Nephron (organoid): ENCODE results near the gene C1orf105.
"Not testable (repeated sequence)": the region's sequence is repeated elsewhere in the genome, so short reads cannot be mapped to it uniquely, and the experiment has no call there.

Experiments
- H3K27ac Mint-ChIP-seq, 3 experiments: 2 replicates each; pipeline ENCODE4 v1.8.0; 2020; ENCODE audit warnings: mixed read lengths in 3 of 3, mild to moderate bottlenecking in 2 of 3, moderate library complexity in 1 of 3
- H3K27me3 Mint-ChIP-seq: 2 replicates; pipeline ENCODE4 v1.8.0; 2021; ENCODE audit warnings: low read depth, mild to moderate bottlenecking, moderate library complexity, mixed read lengths
- H3K36me3 Mint-ChIP-seq: 2 replicates; pipeline ENCODE4 v1.8.0; 2020; ENCODE audit warnings: low read depth, mixed read lengths
- H3K4me1 Mint-ChIP-seq: 2 replicates; pipeline ENCODE4 v1.8.0; 2020; ENCODE audit warnings: mixed read lengths
- H3K4me3 Mint-ChIP-seq, 3 experiments: 2 replicates each; pipeline ENCODE4 v1.8.0; 2020; ENCODE audit warnings: mild to moderate bottlenecking in 3 of 3, mixed read lengths in 3 of 3, moderate library complexity in 2 of 3
- H3K9me3 Mint-ChIP-seq: 2 replicates; pipeline ENCODE4 v1.8.0; 2020; ENCODE audit warnings: mixed read lengths
- TF ChIP-seq, protein P1 (sequence below), 3 experiments: fragments of 200-600 bp; sonication (generic); IDR thresholded peaks; one replicate each; pipeline ENCODE4 v1.5.0; 2021; ENCODE audit warnings: antibody characterized with exemption in 3 of 3; ENCODE audit not compliant: unreplicated experiment in 3 of 3

The C1orf105 gene, protein sequence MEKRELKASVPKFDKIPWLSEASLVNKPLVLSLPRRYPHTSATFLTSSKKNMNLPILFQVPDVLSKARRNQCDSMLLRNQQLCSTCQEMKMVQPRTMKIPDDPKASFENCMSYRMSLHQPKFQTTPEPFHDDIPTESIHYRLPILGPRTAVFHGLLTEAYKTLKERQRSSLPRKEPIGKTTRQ

DNA sequence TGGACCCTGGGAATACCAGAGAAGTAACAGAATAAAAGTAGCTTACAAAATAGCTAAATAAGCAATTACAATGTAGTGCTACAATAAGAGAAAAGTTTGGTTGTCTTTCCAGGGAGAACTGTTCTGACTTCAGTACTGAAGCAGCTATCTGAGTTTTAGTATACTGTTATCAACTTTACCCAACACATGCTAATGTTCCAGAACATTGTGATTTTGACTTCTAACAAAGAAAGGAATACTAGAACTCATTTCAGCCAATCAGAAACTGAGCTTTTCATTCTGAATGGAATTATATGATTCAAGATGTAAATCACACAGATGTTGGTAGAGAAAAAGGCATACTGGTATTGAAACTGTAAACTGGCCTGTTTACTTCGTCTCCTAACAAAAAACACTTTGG, at the start of gene C1orf105:
TSS of gene C1orf105 (plus strand) at position 301 of the 400 bp plus-strand sequence. CDS start 201 bp downstream, outside the sequence.
- H3K27me3 Mint-ChIP-seq: no peaks in the 10 kb centered on the region
- H3K36me3 Mint-ChIP-seq: no peaks in the 10 kb centered on the region
- no peak within 1 kb of the TSS for H3K4me3 Mint-ChIP-seq
- H3K27ac Mint-ChIP-seq: peak within 1 kb of the TSS; percentile 48 to 71 (median 56)
- TF ChIP-seq, protein P1, sequence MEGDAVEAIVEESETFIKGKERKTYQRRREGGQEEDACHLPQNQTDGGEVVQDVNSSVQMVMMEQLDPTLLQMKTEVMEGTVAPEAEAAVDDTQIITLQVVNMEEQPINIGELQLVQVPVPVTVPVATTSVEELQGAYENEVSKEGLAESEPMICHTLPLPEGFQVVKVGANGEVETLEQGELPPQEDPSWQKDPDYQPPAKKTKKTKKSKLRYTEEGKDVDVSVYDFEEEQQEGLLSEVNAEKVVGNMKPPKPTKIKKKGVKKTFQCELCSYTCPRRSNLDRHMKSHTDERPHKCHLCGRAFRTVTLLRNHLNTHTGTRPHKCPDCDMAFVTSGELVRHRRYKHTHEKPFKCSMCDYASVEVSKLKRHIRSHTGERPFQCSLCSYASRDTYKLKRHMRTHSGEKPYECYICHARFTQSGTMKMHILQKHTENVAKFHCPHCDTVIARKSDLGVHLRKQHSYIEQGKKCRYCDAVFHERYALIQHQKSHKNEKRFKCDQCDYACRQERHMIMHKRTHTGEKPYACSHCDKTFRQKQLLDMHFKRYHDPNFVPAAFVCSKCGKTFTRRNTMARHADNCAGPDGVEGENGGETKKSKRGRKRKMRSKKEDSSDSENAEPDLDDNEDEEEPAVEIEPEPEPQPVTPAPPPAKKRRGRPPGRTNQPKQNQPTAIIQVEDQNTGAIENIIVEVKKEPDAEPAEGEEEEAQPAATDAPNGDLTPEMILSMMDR (IDR thresholded peaks at IDR 0.05; ENCODE audit: unreplicated experiment in 3 of 3): no peak
- H3K4me1 Mint-ChIP-seq: peaks cover 33% of the 10 kb centered on the region
- no peaks in the 10 kb centered on the region for H3K9me3 Mint-ChIP-seq

DNA sequence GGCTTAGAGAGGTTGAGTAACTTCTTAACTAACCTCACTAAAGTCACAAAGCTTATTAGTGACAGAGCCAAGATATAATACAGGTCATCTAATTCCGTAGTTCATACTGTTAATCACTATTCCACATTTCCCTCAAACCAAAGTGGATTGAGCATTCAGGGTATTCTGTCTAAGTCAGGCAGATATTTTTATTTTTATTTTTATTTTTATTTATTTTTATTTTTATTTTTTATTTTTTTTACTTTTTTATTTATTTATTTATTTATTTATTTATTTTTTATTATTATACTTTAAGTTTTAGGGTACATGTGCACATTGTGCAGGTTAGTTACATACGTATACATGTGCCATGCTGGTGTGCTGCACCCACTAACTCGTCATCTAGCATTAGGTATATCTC, 48.8 kb upstream of the C1orf105 start:
- Mint-ChIP-seq H3K36me3 (peaks cover 30% of the 10 kb centered on the region), H3K9me3 (peaks cover 34% of the 10 kb centered on the region), H3K4me1 (peaks cover 16% of the 10 kb centered on the region)
- H3K27me3 Mint-ChIP-seq, H3K27ac Mint-ChIP-seq, H3K4me3 Mint-ChIP-seq: not testable (repeated sequence)

DNA sequence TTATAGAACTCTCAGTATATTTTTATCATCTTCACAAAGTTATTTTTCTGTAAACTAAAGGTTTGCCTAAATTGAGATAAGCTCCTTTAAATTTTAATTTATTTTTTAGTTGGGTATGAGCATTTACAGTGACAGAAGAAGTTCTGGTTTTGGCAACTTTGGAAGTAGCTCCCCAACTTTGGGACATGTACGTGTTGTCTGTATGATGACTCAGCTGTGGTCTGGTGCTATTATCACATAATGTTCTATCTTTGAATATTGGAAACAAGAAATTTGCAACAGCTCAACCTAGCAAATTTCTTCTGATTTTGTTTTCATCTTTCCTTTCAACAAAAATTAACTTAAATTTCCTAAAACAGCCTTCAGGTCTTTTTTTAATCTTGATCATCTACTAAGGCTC, 46.6 kb upstream of the C1orf105 start:
- TF ChIP-seq, protein P1 (IDR thresholded peaks at IDR 0.05; ENCODE audit: unreplicated experiment in 3 of 3): no peak
- peaks cover 8% of the 10 kb centered on the region for H3K36me3 Mint-ChIP-seq
- H3K4me3 Mint-ChIP-seq: no peak overlapping the region
- peaks cover 14% of the 10 kb centered on the region for H3K9me3 Mint-ChIP-seq
- H3K27ac Mint-ChIP-seq: peak overlapping the region; percentile 36 to 90 (median 54)
- no peaks in the 10 kb centered on the region for H3K27me3 Mint-ChIP-seq
- peaks cover 27% of the 10 kb centered on the region for H3K4me1 Mint-ChIP-seq

DNA sequence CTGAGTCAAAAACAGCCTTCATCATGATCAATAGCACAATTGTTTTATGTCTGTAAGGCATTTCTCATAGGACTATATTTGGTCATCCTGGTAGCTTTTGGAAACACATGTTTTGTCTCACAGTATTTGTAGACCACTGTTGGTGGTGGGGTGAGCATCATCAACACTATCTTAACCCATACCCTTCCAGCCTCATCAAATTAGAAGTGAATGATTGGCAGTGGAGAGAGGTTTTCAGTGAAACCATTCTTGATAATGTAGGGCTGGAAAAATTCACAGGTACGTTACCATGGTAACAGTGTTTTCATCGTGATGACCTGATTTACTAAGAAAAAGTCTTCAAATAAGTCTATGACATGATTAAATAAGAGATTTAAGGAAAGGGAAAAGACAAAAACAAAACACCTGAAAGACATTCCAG, 45.3 kb upstream of the C1orf105 start:
- peaks cover 34% of the 10 kb centered on the region for H3K4me1 Mint-ChIP-seq
- H3K4me3 Mint-ChIP-seq: no peak overlapping the region
- TF ChIP-seq, protein P1 (IDR thresholded peaks at IDR 0.05; ENCODE audit: unreplicated experiment in 3 of 3): no peak
- peak overlapping the region; percentile 54 to 87 (median 55) for H3K27ac Mint-ChIP-seq
- no peaks in the 10 kb centered on the region for H3K27me3 Mint-ChIP-seq
- H3K36me3 Mint-ChIP-seq: peaks cover 9% of the 10 kb centered on the region
- peaks cover 5% of the 10 kb centered on the region for H3K9me3 Mint-ChIP-seq

DNA sequence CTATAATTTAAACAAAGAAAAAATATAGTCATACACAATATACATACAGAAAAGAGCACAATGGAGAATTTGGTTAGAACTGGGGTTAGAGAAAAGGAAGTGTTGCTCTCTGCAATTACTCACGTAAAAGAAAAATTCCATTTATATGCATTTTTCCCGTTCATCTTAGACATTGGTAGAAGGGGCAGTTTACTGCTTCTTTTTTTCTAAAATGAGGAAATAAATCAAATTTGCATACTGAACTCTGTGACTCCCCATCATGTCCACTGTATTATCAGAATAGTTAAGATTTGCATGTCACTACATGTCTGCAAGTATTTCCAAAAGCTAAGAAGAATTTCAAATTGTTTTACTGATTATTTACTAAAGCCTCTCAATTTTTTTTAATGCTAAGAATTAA, 44.1 kb upstream of the C1orf105 start:
- Mint-ChIP-seq H3K9me3 (no peaks in the 10 kb centered on the region), H3K27ac (peak overlapping the region; percentile 63 to 70 (median 65)), H3K27me3 (no peaks in the 10 kb centered on the region), H3K36me3 (peaks cover 4% of the 10 kb centered on the region), H3K4me1 (peaks cover 46% of the 10 kb centered on the region), H3K4me3 (no peak overlapping the region)
- TF ChIP-seq, protein P1 (IDR thresholded peaks at IDR 0.05; ENCODE audit: unreplicated experiment in 3 of 3): no peak

DNA sequence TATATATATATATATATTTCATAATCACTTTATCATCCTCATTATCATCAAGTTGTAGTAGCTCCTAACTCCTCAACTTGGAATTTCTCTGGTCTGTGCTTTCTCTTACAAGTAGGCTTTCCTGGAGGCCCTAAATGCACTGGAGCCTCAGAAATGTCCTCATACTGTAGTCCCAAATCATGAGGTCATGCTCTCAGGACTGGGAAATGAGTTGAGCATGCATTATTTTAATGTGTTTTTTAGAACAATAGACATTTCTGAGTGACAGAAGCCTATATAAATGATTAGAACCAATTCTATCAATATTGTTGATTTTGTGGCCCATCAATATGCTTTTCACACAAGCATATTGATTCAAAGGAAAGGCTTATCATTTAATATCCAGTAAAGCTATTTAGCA, 42.9 kb upstream of the C1orf105 start:
- Mint-ChIP-seq H3K4me3 (no peak overlapping the region), H3K4me1 (peaks cover 57% of the 10 kb centered on the region), H3K27ac (peak overlapping the region in 1 of 3 experiments; percentile 90), H3K9me3 (no peaks in the 10 kb centered on the region), H3K36me3 (peaks cover 4% of the 10 kb centered on the region), H3K27me3 (no peaks in the 10 kb centered on the region)
- TF ChIP-seq, protein P1 (IDR thresholded peaks at IDR 0.05; ENCODE audit: unreplicated experiment in 3 of 3): no peak
